Head of caudate nucleus (tissue), 42 donors: ENCODE data around the gene PTBP2.
"Not testable (repeated sequence)": the region's sequence is repeated elsewhere in the genome, so short reads cannot be mapped to it uniquely, and the experiment has no call there.

ENCODE experiments used
- DNase-seq, 42 donors: peaks; one replicate each; pipeline versions ENCODE4 v3.0.0 to v3.0.0-alpha.2; 2020 to 2021; ENCODE audit warnings: mixed read lengths in 7 of 42
- intact Hi-C: fragments of 100-400 bp; cut with DNase I; formaldehyde crosslinking; loops from one replicate; pipeline ENCODE4 v1.15.0; 2022

The PTBP2 gene

DNA sequence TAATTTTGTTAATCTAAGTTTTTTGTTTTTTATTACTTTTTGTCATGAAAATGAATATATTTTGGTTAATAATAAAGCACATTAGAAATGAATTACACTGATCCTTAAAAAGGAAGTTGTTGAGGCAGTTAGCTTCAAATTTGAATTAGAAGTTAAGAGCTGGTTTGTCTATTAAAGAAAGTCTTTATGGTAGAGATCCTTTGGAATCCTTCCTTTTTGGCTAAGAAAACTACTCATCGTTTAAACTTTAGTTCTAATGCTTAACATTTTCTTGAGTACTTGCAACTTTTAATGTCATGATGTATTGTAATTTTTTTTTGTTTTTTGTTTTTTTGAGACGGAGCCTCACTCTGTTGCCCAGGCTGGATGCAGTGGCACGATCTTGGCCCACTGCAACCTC, 2.4 kb downstream of the PTBP2 start:
- no peak for DNase-seq
- intact Hi-C loops: no loop called here

DNA sequence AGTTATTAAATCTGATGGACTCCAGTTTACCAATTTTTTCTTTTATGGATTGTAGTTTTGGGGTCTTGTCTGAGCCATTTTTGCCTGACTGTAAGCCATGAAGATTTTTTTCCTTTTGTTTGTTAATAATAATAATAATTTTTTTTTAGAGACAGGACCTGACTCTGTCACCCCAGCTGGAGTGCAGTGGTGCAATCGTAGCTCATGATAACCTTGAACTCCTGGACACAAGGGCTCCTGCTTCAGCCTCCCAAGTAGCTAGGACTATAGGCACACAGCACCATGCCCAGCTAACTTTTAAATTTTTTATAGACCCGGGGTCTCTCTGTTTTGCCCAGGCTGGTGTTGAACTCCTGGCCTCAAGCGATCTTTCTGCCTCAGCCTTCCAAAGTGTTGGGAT, 6.3 kb downstream of the PTBP2 start:
- intact Hi-C loops: no loop called here
- no peak for DNase-seq

DNA sequence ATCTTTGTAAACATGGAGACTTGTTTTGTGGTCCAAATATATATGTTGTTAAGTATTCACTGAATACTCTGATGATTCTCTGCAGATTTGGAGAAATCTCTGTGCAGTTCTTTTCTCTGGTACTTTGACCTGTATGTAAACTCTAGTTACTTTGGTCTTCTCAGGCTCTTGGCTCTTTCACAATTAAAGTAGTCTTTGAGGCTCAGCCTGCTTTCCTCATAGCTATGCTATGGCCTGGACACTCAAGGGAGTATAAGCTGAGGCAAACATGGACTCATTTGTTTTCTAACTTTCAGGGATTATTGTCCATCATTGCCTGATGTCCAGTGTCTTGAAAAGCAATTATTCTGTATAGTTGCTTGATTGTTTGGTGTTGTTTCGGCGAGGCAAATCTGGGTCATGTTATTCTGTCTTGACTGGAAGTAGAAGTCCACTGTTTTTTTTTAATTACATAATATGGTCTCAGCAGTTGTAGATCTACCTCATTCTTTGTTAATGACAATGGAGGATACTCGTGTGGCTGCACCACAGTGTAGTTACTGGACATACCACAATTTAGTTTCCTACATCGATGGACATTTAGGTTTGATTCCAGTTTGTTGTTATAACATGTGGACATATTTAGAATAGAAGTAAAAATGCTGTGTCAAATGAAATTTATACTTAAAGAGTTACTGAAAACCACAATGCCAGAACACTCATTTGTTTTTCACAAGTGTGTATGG, 9.2 kb downstream of the PTBP2 start:
- intact Hi-C loops: no loop called here
- DNase-seq: no peak

DNA sequence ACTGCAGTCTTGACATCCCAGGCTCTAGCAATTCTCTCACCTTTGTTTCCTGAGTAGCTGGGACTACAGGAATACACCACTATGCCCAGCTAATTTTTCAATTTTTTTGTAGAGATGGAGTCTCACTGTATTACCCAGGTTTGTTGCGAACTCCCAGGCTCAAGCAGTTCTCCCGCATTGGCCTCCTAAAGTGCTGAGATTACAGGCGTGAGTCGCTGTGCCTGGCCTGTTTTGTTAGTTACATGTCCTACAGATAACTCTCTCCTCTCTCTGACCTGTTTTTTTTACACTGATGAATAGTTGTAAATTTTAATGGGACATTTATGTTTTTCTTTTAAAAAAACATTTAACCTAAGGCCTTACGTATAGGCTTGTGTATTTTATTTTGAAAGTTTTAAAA, 19.8 kb downstream of the PTBP2 start:
- no peak for DNase-seq
- intact Hi-C loops: no loop called here

DNA sequence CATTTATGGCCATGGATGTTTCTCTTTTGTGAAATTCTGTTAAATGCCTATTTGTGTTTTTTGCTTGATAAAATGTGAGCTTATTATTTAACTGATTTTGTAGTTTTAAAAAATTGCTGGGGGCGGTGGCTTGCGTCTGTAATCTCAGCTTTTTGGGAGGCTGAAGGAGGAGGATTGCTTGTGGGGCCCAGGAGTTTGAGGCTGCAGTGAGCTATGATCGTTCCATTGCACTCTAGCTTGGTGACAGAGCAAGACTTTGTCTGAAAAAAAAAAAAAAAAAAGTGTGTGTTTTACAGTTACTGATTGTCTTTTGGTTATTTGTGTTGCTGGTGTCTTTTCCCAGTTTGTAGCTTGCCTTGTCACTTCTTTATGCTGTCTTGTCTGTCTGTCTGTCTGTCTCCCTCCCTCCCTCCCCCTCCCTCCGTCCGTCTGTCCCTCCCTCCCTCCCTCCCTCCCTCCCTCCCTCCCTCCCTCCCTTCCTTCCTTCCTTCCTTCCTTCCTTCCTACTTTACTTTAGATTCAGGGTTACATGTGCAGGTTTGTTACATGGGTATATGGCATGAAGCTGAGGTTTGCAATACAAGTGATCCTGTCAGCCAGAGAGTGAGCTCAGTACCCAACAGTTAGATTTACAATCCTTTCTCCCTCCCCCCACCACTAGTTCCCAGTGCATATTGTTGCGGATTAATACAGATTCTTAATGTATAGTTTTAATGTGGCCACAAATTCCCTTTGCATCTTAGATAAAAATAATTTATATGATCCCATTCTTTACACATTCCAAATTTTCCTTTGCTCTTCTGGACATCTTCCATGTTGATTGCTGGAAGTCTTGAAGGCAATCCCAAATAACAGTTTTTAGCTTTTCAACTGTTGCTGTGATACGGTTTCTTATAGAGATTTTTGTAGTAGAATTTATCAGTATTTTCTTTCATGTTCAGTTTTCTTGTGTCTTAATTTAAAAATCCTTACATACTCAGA, 25.1 kb downstream of the PTBP2 start:
- no peak for DNase-seq

DNA sequence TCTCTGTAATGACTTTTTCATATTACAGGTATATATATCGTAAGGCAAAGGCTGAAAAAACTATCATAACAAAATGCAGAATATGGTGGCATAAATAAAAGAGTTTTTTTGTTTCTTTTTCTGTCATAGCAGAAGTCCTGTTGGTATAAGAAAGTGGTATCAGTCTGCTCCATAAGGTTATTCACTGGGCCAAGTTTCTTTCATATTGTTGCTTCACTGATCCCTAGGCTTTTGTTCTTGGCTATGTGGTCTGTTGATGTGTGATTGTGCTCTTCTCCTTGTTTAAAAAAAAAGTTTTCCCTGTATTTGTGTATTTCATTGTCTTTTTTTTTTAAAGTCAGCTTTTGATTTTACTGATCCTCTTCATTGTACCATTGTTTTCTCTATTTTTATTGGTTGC, 26.0 kb downstream of the PTBP2 start:
- no peak for DNase-seq
- intact Hi-C loops: no loop called here

More for the DNA sequence above, 25.1 kb downstream of the PTBP2 start:
- intact Hi-C loops: no loop called here

DNA sequence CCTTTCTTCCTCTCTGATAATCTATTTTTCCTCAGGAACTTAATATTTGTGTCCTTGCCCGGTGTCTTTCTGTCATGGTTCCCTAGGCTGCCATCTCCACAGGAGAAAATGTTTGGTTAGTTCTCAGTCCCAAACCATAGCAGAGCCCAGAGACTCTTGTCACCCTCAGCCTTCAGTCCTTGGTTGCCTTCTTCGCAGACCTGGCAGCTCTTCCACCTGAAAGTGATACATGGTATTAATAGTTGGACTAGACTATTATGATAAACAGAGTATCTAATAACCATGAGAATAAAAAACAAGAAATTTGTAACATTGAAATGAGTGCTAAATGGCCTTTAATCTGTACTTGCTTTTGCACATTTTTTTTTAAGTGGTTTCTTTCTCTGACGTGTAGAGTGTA, 26.5 kb downstream of the PTBP2 start:
- intact Hi-C loops: no loop called here
- DNase-seq: no peak

DNA sequence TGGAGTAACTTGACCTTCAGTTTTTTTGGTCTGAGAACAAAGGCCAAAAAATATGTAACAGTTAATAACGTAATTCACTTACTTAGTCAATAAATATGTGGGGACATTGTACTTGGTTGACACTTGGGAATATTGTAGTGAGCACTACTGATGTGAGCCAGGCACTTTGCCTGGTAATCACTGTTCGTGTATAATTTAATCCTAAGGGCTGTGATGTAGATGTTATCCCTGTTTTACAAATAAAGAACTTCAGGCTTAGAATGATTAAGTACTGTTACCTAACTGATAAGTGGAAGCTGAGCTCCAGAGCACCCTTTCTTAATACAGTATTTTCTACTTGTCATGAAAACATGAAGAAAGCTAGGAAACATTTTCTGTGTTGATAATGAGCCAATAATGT, 28.0 kb downstream of the PTBP2 start:
- no peak for DNase-seq
- intact Hi-C loops: no loop called here

DNA sequence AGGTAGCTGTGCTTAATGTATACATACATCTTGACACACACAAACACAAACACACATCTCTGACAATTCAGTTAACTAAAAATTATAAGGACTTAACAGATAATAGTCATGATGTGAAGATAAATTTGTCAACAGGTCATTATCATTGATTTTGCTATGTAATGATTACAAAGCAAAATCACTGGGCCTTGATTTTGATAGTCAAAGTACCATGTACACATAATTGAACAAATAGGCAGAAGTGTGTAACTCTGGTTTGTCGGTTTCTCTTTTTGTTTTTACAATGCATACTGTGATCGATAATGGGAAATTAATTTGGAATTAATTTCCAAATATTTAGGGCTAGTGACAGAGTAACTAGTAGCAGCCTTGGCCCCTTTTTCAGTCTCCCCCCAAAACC, 30.8 kb downstream of the PTBP2 start:
- no peak for DNase-seq
- intact Hi-C loops: no loop called here

DNA sequence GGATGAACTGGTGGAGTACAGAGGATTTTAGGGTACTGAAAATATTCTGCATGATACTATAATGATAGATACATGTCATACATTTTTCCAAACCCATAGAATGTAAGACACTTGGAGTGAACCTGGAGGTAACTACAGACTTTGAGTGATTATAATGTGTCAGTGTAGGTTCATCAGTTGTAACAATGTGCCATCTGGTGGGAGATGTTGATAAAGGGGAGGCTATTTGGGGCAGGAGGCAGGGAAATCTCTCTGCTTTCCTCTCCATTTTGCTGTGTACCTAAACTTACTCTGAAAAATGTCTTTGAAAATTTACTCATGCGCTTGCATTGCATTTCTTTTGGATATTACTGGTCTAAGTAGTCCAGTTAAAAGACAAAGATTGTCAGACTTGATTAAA, 35.2 kb downstream of the PTBP2 start:
- peak in 3 of 42 donors; percentile 17 to 54 (median 31) for DNase-seq
- intact Hi-C loops: no loop called here

DNA sequence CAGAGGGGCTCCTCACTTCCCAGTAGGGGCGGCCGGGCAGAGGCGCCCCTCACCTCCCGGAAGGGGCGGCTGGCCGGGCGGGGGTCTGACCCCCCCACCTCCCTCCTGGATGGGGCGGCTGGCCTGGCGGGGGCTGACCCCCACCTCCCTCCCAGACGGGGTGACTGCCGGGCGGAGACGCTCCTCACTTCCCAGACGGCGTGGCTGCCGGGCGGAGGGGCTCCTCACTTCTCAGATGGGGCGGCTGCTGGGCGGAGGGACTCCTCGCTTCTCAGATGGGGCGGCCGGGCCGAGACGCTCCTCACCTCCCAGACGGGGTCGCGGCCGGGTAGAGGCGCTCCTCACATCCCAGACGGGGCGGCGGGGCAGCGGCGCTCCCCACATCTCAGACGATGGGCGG, 41.0 kb downstream of the PTBP2 start:
- intact Hi-C loops, DNase-seq: not testable (repeated sequence)

DNA sequence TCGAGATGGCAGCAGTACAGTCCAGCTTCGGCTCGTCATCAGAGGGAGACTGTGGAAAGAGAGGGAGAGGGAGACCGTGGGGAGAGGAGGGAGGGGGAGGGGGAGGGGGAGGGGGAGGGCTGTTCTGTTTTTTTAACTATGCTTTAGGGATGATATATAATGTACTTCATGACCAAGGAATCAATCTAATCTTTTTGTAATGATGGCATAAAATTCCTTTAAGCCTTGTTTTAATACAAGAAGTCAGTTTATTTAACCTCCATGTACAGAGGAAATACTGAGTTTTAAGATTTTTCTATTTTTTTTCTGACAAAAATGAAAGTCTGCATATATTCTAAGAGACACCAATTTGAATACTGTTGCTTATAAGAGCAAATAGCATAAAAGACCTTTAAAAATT, 41.9 kb downstream of the PTBP2 start:
- intact Hi-C loops: no loop called here
- no peak for DNase-seq

DNA sequence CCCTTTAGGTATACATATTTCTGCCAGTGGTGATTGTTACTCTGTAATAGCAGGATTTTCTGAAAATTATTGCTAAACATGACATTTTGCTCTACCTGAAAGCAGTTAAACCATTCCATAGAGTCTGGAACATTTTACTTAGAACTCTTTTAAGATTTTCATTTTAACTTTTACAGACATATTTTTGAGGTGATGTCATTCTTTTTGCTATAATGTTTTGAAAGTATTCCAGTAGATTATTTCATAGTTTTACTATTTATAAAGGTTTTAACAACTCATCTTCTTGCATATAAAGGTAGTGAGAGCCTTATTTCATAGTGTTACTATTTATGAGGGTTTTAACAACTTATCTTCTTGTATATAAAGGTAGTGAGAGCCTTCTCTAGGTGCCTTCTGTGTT, 42.9 kb downstream of the PTBP2 start:
- intact Hi-C loops: no loop called here
- DNase-seq: no peak

DNA sequence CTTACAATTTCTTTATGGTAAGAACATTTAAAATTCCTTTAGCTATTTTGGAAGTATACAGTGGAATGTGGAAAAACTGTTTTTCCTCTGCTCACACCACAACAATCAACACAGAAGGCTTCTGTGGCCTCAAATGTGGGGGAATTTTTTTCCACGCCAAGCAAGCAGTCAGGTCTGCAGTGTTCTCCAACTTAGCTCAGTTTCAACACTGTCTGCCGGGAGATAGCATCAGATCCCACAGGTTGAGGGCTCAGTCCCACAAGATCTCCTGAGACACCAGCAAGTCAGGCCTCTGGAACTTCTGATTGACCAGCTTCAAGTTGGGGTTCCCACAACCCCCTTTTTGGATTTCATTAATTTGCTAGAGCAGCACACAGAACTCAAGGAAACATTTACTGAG, 50.3 kb downstream of the PTBP2 start:
- intact Hi-C loops: no loop called here
- DNase-seq: no peak

DNA sequence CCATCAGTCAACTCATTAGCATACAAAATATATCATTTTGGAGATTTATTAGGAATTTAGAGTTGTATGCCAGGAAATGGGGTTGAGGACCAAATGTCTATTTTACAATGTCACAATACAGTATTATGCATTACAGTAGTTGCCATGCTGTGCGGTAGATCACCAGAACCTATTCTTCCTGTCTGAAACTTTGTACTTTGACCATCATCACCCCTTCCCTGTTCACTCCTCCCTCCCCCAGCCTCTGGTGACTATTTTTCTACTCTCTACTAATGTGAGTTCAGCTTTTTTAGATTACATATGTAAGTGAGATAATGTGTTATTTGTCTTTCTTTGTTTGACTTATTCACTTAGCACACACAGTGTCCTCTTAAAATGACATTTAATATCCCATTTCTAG, 50.8 kb downstream of the PTBP2 start:
- intact Hi-C loops: no loop called here
- DNase-seq: no peak

DNA sequence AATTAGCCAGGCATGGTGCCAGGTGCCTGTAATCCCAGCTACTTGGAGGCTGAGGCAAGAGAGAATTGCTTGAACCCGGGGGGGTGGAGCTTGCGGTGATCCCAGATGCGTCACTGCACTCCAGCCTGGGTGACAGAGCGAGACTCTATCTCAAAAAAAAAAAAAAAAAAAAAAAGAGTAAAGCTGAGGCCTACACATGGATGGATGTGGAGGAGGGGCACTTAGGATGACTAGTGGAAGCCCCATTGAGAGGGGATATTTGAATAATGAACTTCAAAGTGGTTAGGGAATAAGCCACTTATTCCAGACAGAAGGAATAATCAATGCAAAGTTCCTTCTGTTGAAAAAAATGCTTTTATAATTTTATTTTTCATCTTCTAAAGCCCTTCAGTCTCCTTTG, 51.4 kb downstream of the PTBP2 start:
- intact Hi-C loops: no loop called here
- DNase-seq: no peak

DNA sequence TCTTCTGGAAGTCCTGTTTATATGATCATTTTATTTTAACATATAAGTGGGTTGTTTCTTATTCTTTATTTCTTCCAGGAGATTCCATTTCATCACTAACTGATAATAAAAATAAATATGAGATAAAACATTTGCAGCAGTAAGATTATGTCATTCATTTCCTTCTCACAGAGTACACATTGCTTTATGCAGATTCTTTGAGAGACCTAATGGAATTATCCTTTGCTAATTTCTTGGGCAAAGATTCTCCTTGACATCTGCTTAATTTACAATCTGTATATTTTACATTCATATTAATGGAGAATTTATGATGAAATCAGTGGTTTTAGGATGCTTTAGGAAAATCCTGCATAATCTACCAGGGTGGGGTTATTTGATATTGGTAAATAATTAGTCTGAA, 60.6 kb downstream of the PTBP2 start:
- intact Hi-C loops: no loop called here
- DNase-seq: no peak

DNA sequence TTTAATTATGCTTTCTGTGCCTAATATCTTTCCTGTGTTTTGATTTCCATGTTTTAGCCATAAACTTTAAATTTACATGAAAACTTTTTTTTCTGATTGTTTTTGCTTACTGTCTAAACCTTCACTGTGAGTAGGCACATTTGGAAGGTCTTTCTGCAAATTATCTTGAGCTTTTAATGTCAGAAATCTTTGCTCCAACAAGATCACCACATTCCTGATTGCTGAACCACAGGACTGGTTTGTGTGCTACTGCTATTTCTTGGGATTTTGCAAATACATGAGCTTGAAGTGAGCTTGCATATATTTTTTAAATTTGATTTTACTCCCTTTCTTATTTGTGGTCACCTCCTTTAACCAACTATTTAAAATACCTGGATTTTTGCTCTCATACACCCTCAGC, 61.3 kb downstream of the PTBP2 start:
- intact Hi-C loops: no loop called here
- no peak for DNase-seq

DNA sequence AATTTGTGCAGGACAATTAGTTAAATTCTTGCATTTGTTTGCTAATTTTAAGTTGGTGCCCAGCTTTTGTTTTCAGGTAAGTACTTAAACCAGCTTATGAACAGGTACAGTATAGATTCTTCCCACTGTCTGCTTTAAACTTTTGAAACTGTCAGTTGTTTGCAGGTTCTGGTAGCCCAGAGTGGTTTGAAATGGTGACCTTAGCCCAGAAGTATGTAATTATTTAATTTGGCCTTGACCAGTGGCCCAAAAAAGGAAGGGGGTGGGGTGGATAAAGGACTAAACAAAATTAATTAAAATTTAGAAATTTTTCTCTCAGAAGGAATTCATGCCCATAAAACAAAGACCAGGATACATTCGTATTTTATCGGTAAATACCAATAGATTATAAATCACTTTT, 69.0 kb downstream of the PTBP2 start:
- intact Hi-C loops: no loop called here
- DNase-seq: no peak

DNA sequence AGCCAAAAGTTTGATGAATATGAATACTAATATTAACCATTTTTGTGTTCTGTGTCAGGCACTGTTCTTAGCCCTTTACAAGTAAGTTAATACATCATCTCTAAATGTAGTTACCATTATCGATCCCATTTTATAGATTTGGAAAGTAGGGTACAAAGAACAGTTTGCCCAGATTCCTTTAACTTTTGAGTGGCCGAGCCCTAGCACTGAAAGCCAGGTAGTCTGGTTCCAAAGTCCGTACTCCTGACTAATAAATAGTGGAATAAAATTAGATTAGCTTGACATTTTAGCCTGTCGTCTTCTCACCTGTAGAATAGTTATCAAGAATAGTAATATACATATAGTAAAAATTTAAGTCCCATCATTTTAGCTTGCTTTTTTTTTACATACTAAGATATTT, 70.6 kb downstream of the PTBP2 start:
- intact Hi-C loops: no loop called here

DNA sequence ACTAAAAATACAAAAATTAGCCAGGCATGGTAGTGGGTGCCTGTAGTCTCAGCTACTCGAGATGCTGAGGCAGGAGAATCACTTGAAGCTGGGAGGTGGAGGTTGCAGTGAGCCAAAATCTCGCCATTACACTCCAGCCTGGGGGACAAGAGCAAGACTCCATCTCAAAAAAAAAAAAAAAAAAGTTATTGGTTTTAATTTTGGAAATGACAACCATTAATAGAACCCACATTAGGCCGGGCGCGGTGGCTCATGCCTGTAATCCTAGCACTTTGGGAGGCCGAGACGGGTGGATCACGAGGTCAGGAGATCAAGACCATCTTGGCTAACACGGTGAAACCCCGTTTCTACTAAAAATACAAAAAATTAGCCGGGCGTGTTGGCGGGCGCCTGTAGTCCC, 80.1 kb downstream of the PTBP2 start:
- DNase-seq, intact Hi-C loops: not testable (repeated sequence)

More for the DNA sequence above, 70.6 kb downstream of the PTBP2 start:
- DNase-seq: no peak
